Fibroblast of mammary gland (primary cell): Measurements from ENCODE around the gene ELF4.

Experiments
- DNase-seq: peaks from one replicate; pipeline ENCODE4 v3.0.0-alpha.2; 2010; ENCODE audit warnings: low read depth
- H3K4me3 ChIP-seq: 2 replicates; pipeline ENCODE4 v1.5.1; 2011; ENCODE audit warnings: low read depth, mild to moderate bottlenecking, low read length, moderate library complexity; ENCODE audit not compliant: control insufficient read depth
- CTCF ChIP-seq: conservative IDR thresholded peaks from 2 replicates; pipeline ENCODE4 v1.5.1; 2011; ENCODE audit warnings: low read depth, low read length, inconsistent platforms; ENCODE audit not compliant: control insufficient read depth, insufficient read depth

ELF4 gene

GRCh38 chrX:130124577-130124976 lies 14.3 kb upstream of the ELF4 start:
- no peak for TF ChIP-seq CTCF
- no peak for DNase-seq
- no peak overlapping the region for H3K4me3 ChIP-seq

GRCh38 chrX:130121505-130121800 lies 11.2 kb upstream of the ELF4 start:
- TF ChIP-seq CTCF: no peak
- peak overlapping the region; percentile 20 for H3K4me3 ChIP-seq
- no peak for DNase-seq

DNA sequence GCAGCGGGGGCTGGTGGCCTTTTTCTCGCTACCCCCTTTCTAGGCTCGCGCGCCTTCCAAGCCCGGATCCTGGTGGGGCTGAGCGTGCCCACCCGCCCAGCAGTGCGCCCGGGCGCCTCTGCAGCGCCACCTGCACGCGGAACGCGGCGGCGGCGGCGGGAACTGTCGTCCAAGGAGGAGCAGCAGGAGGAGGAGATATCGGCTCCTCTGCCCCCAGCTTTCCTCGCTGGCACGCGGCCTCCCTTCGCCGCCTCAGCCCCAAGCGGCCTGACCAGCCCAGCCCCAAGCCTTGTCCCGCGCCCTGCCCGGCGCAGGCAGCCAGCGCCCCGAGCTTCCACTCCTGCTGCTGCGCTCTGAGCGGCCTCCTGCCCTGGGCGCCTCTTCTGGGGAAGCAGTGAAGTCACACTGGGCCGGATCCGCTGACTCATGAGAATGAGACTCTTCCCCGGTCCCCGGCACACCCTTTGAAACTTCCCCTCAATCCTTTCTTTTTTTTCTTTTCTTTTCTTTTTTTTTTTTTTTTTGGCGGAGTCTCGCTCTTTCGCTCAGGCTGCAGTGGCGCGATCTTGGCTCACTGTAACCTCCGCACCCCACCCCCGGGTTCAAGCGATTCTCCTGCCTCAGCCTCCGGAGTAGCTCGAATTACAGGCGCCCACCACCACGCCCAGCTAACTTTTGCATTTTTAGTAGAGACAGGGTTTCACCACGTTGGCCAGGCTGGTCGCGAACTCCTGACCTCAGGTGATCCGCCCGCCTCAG lies 10.6 kb upstream of the ELF4 start:
- TF ChIP-seq CTCF: no peak

DNA sequence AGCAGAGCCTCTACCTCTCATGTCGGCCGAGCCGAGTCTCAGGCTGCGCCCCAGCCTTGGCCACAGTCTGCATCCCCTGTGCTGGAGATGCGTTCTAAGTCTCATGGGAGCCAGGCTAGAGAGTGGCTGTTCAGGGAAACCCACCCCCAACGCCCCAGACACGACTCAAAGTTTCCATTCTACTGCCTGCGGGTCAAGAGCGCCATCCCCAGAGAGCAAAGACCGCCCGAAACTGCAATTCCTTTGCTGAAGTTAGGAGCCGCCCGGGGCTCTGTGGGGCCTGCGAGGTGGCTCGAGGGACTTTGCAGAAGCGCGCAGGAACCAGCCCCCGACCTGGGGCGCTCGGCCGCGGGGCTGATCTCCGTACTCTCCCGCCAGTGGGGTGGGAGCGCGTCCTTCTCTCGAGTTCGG lies 10.0 kb upstream of the ELF4 start:
- DNase-seq: no peak
- TF ChIP-seq CTCF: no peak
- H3K4me3 ChIP-seq: peak overlapping the region; percentile 22

More for the DNA sequence above, 10.6 kb upstream of the ELF4 start:
- H3K4me3 ChIP-seq: peak overlapping the region; percentile 22
- peak; percentile 76 for DNase-seq

DNA sequence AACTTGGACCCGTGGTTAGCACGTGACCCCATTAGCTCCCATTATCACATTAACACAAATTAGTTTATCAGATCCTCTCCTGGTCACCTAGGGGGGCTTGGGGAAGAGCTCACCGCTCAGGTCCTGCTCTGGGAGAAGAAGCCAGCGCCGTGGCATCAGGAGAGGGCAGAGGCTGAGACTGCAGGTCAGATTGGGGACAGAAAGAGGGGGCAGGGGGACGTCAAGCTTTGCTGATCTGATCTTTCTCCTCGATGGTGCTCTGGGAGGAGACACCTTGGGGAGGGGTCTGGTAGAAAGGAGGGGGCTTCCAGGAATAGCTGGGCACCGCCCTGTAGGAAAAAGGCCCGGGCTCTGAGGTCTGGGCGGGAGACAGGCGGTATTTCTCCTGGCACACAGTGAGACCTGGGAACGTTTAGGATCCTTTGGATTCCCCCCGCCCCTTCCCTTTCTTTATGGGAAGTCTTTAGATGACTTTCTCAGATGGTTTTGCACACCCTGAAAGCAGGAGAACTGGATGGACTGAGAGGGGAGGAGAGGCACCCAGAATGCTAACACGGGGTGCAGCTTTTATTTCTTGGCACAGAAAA lies 9.1 kb upstream of the ELF4 start:
- no peak overlapping the region for H3K4me3 ChIP-seq
- no peak for TF ChIP-seq CTCF
- DNase-seq: no peak

- H3K4me3 ChIP-seq: no peak overlapping the region
- TF ChIP-seq CTCF: no peak
- DNase-seq: peak; percentile 80
Measured at GRCh38 chrX:130118441-130119311, 8.4 kb upstream of the ELF4 start.
